GM20000 (cell line): Measurements from ENCODE around the gene PNO1.
"Not testable (repeated sequence)": the region's sequence is repeated elsewhere in the genome, so short reads cannot be mapped to it uniquely, and the experiment has no call there.

Experiments used
- DNase-seq: peaks from one replicate; pipeline ENCODE4 v3.0.0; 2012; ENCODE audit warnings: low spot score
- CTCF ChIP-seq: IDR thresholded peaks from 2 replicates; pipeline ENCODE4 v1.5.1; 2012; ENCODE audit warnings: mild to moderate bottlenecking, control low read depth; ENCODE audit errors: extremely low read depth, missing control alignments

The PNO1 gene

GRCh38 chr2:68172521-68172920, 14.8 kb downstream of the PNO1 start:
- no peak for TF ChIP-seq CTCF
- no peak for DNase-seq

GRCh38 chr2:68172990-68173700, 15.5 kb downstream of the PNO1 start:
- TF ChIP-seq CTCF = no peak
- DNase-seq = no peak

- DNase-seq = not testable (repeated sequence)
Measured at GRCh38 chr2:68175210-68175609, 17.5 kb downstream of the PNO1 start.

- no peak for DNase-seq
- no peak for TF ChIP-seq CTCF
Measured at GRCh38 chr2:68176657-68177056, 19.0 kb downstream of the PNO1 start.

GRCh38 chr2:68177541-68177940, 19.9 kb downstream of the PNO1 start:
- no peak for DNase-seq
- no peak for TF ChIP-seq CTCF

- no peak for TF ChIP-seq CTCF
- no peak for DNase-seq
Measured at GRCh38 chr2:68178432-68178831, 20.7 kb downstream of the PNO1 start.

- no peak for TF ChIP-seq CTCF
- no peak for DNase-seq
Measured at GRCh38 chr2:68178954-68179627, 21.4 kb downstream of the PNO1 start.

- no peak for TF ChIP-seq CTCF
- DNase-seq = no peak
Measured at GRCh38 chr2:68182902-68183301, 25.2 kb downstream of the PNO1 start.
